Prostate gland (tissue), 2 donors: Measurements from ENCODE around the gene CLNK.

Experiments
- CTCF ChIP-seq, 4 experiments: fragments of 200-600 bp in 2 of 4; fragments of 450-650 bp in 2 of 4; sonication (generic) in 2 of 4; IDR thresholded peaks; 1 replicate in 3 of 4; 2 replicates in 1 of 4; pipeline ENCODE4 v1.5.1; 2016 to 2019; ENCODE audit warnings: antibody characterized with exemption in 4 of 4, mild to moderate bottlenecking in 2 of 4, moderate library complexity in 2 of 4
- POLR2A ChIP-seq: fragments of 450-650 bp; IDR thresholded peaks from one replicate; pipeline ENCODE4 v1.6.1; 2016; ENCODE audit warnings: antibody characterized with exemption, mild to moderate bottlenecking
- POLR2AphosphoS5 ChIP-seq: sonication (generic); formaldehyde crosslinking; IDR thresholded peaks from one replicate; pipeline ENCODE4 v1.6.1; 2017; ENCODE audit warnings: antibody characterized with exemption

GRCh38 chr4:10612476-10612875 is 72.1 kb downstream of the CLNK start:
- TF ChIP-seq POLR2A (no peak), CTCF (IDR thresholded peaks at IDR 0.05) (no peak), POLR2AphosphoS5 (no peak)
